ENCODE measurements around the gene SNX25. TPM values are rescaled to one million over a fixed set of nuclear protein-coding genes. Genes with fewer than 3 reads are reported as not detected.

SNX25 gene
- total RNA-seq, 1 donor from 2014 or later = 74.7 TPM

DNA sequence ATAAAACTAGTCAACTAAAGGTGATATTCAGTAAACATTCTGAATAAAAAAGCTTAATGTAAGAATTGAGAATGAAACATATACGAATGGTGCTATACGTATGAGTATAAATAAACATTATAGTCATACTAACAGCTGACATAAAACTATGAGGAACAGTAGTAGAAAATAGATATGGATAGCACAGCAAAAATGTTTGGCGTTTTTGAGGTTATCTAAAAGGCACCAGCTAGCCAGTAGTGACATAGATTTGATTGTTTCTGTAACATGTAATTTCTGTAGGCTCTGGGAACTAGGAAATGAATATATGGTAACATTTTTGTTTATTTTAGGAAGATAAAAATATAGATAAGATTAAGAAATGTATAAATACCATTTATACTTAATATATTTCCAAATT lies 69.3 kb downstream of the SNX25 start:
- H3K4me1 ChIP-seq = peaks cover 3% of the 10 kb centered on the region
- no peak overlapping the region for H3K4me3 ChIP-seq
- no peak overlapping the region for H3K27ac ChIP-seq
- H3K9me3 ChIP-seq = no peaks in the 10 kb centered on the region
- TF ChIP-seq, protein P1, sequence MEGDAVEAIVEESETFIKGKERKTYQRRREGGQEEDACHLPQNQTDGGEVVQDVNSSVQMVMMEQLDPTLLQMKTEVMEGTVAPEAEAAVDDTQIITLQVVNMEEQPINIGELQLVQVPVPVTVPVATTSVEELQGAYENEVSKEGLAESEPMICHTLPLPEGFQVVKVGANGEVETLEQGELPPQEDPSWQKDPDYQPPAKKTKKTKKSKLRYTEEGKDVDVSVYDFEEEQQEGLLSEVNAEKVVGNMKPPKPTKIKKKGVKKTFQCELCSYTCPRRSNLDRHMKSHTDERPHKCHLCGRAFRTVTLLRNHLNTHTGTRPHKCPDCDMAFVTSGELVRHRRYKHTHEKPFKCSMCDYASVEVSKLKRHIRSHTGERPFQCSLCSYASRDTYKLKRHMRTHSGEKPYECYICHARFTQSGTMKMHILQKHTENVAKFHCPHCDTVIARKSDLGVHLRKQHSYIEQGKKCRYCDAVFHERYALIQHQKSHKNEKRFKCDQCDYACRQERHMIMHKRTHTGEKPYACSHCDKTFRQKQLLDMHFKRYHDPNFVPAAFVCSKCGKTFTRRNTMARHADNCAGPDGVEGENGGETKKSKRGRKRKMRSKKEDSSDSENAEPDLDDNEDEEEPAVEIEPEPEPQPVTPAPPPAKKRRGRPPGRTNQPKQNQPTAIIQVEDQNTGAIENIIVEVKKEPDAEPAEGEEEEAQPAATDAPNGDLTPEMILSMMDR (IDR thresholded peaks at IDR 0.05) = no peak
- no peaks in the 10 kb centered on the region for H3K36me3 ChIP-seq
- intact Hi-C loops (cut with DNase I) = no loop called here
- H3K27me3 ChIP-seq (ENCODE audit: low read depth) = no peaks in the 10 kb centered on the region
- ATAC-seq = no peak
- no peak for DNase-seq

DNA sequence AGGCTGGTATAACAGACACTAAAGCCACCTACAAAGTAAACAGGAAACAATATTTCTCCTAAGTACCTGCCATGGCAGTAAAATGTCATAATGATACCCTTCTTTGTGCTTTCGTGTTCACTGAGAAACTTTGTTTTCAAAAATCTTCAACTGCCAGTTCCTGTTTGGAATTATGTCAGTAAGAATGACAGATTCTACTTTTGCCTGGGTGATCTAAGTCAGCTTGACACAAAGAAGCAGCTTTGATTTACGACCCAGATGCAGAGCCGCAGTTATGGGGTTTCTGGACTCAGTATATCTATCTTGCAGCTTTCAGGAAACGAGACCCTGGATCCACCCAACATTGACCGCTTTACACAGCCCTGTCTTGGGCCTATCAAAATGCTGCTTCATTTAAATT lies 71.2 kb downstream of the SNX25 start:
- Histone ChIP-seq H3K9me3 (no peaks in the 10 kb centered on the region), H3K36me3 (no peaks in the 10 kb centered on the region), H3K27me3 (ENCODE audit: low read depth) (no peaks in the 10 kb centered on the region), H3K4me1 (peaks cover 10% of the 10 kb centered on the region), H3K4me3 (no peak overlapping the region), H3K27ac (no peak overlapping the region)
- intact Hi-C loops (cut with DNase I) = no loop called here
- DNase-seq = no peak
- TF ChIP-seq, protein P1 (IDR thresholded peaks at IDR 0.05) = no peak
- no peak for ATAC-seq

DNA sequence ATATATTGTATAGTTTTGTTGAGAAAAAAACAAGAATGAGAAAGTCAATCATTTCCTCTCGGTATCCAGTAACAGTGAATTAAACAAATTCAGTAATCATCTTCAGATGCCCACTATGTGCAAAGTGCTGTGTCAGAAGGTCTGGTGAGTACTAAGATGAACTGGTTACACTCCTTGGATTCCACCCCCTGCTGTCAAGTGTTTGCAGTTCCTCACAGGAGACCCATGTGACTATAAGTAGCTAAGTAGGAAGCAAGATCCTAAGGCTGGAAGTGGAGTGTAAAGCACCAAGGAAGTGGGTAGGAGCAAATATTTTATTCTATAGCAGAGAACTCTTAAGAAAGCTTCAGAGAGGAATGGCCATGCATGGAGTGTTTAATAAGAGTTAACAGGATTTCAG lies 73.6 kb downstream of the SNX25 start:
- DNase-seq (no peak), ATAC-seq (peak; percentile 94 to 95)
- no peaks in the 10 kb centered on the region for H3K9me3 ChIP-seq
- peaks cover 18% of the 10 kb centered on the region for H3K4me1 ChIP-seq
- no peak overlapping the region for H3K4me3 ChIP-seq
- intact Hi-C loops (cut with DNase I) = no loop called here
- H3K27me3 ChIP-seq (ENCODE audit: low read depth) = no peaks in the 10 kb centered on the region
- H3K36me3 ChIP-seq = no peaks in the 10 kb centered on the region
- TF ChIP-seq, protein P1 (IDR thresholded peaks at IDR 0.05) = no peak
- H3K27ac ChIP-seq = peak overlapping the region; percentile 29

DNA sequence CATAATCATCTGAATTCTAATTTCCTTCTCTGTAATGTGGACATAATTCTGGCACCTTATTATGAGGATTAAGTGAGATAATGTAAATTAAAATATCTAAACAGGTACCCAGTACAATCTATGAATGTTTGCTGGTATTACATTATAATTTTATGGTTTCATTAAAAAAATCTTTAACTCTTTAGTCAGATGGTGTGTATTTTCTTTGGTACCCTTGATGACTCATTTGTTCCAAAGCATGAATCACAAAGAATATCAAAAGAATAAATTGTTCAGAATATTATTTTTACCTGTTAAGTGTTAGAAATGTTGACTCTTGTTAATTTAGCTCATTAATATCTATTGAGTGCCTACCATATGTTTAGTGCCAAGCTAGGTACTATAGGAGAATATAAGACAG lies 74.3 kb downstream of the SNX25 start:
- intact Hi-C loops (cut with DNase I) = no loop called here
- Histone ChIP-seq H3K4me3 (no peak overlapping the region), H3K9me3 (no peaks in the 10 kb centered on the region), H3K4me1 (peaks cover 18% of the 10 kb centered on the region), H3K36me3 (no peaks in the 10 kb centered on the region), H3K27me3 (ENCODE audit: low read depth) (no peaks in the 10 kb centered on the region), H3K27ac (no peak overlapping the region)
- TF ChIP-seq, protein P1 (IDR thresholded peaks at IDR 0.05) = no peak
- no peak for DNase-seq
- ATAC-seq = no peak

DNA sequence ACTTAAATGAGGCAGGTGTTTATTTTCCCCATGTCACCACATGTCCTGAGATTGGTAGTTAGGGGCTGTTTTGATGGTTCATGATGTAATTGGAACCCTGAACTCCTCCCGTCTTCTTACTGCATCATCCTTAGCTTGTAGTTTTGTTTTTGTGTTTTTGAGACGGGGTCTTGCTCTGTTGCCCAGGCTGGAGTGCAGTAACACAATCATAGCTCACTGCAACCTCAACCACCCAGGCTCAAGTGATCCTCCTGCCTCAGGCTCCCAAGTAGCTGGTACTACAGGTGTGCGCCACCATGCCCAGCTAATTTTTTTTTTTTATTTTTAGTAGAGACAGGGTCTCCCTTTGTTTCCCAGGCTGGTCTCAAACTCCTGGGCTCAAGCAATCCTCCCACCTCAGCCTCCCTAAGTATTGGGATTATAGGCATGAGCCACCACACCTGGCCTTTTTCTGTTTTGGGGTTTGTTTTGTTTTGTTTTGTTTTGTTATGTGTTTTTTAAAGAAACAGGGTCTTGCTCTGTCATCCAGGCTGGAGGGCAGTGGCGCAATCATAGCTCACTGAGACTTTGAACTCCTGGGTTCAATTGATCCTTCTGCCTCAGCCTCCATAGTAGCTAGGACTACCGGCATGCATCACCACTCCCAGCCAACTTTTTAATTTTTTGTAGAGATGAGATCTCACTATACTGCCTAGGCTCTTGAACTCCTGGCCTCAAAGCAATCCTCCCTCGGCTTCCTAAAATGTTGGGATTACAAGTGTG lies 76.4 kb downstream of the SNX25 start:
- H3K4me3 ChIP-seq = no peak overlapping the region
- H3K4me1 ChIP-seq = peaks cover 23% of the 10 kb centered on the region
- no peaks in the 10 kb centered on the region for H3K9me3 ChIP-seq
- TF ChIP-seq, protein P1 (IDR thresholded peaks at IDR 0.05) = no peak
- intact Hi-C loops (cut with DNase I) = no loop called here
- H3K36me3 ChIP-seq = no peaks in the 10 kb centered on the region
- DNase-seq = no peak
- peak overlapping the region; percentile 4 for H3K27ac ChIP-seq
- H3K27me3 ChIP-seq (ENCODE audit: low read depth) = no peaks in the 10 kb centered on the region
- no peak for ATAC-seq

Measured in lower lobe of right lung (tissue), 2 donors.